GM19395 (cell line): ENCODE data around the gene IMMP2L.
A peak's percentile ranks its signal among the peaks of the same experiment; 100 is the strongest.
"Not testable (repeated sequence)": the region's sequence is repeated elsewhere in the genome, so short reads cannot be mapped to it uniquely, and the experiment has no call there.

Experiments used
- ATAC-seq: cut with Tn5 transposase; IDR thresholded peaks from one replicate; pipeline ENCODE4 v1.9.1; 2021; ENCODE audit warnings: mild to moderate bottlenecking, moderate library complexity; ENCODE audit not compliant: unreplicated experiment

The IMMP2L gene

DNA sequence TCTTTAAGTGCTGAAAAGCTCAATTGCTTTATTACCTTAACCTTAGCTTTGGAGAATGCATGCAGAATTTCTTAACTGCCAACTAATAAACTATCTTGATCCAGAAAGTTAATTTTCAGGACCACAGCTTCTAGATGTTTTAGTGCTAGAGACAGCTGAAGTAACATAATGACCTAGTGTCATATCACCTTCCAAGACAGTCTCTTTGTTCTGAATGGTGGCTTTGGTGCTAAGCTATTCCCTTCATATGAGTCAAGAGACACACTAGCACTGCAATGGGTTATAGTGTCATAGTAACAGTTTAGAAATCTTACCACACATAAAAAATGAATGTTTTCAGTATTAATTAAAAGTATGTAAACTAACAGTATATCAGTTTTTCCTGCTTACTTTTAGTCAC lies 586.8 kb downstream of the IMMP2L start:
- no peak for ATAC-seq

DNA sequence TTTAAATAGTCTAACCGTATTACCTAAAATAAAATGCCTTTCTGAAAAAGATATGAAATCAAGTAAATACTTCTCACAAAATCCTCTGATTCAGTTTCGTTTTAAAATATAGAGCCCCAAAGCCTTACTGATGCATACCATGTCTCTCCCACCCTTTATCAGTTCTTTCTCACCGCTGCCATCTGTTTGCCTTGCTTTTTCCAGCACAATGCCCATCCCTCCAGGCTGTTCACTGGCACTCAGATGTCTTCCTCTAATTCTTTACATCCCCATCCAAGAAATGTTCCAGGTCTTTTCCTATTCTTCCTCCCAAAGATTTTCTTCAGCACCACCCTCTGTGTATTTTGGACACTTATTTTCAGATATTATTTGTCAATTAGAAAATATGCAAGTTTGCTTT lies 587.9 kb downstream of the IMMP2L start:
- ATAC-seq = no peak

DNA sequence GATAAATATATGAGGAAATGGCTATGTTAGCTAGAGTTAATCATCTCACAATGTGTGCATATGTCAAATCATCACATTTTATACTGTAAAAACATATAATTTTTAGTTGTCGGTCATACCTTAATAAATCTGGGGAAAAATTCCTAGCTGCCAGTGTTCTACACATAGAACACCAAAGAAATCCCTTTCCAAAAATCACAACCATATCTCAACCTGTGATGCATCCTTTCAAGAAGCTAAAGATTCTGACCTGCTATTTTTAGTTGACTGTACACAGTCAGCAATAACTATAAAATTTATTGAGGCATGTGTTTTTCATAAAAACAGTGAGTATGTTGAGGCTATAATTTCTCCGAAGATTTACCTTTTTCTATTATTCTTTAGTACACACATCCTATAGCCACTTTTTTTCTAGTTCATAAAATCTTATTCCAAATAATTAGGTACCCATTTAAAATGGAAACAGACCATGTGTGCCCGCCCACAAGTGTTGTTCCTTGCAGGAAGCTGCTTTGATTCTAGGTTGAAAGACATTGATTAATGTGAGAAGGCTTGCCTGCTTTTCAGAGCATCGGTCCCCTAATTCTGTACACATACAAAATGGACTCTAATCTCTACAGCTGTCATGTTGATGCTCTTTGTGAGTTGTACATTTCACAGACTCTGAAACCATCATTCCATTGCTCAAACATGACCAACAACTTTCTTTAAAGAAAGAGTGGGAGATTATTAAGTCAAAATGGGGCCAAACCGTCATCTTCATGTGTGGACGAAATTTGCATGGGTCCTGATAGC lies 588.9 kb downstream of the IMMP2L start:
- no peak for ATAC-seq

DNA sequence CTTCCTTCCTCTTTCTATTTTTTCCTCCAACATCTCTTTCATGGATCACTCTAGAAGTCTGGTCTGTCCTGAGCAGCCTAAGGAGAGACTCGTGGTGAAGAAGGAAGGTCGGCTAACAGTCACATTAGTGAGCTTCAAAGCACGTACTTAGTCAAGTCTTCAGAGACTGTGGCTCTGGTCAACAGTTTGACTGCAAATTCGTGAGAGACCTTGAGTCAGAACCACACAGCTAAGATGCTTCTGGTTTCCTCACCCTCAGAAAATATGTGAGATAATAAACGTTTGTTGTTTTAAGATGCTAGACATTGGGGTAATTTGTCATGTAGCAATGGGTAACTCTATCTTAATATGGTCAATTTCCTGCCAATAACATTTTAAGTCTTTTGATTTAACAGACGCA lies 597.5 kb downstream of the IMMP2L start:
- no peak for ATAC-seq

DNA sequence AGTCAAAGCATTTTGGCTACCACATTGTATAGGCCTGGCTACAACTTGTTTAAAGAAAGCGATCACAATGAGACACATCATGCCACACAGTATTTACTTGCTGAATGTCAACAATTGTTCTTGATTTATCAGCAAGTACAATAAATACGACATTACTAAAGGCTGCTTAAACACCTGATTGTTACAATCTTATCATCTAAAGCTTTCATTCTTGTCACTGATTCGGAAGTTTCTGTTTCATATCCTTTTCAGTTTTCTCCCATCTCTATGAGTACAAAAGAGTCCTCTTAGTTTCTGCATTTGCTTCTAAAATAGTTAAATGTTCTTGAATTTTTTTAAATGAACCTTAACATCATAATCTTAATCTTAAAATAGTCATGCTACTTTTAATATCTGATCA lies 599.5 kb downstream of the IMMP2L start:
- ATAC-seq = no peak

DNA sequence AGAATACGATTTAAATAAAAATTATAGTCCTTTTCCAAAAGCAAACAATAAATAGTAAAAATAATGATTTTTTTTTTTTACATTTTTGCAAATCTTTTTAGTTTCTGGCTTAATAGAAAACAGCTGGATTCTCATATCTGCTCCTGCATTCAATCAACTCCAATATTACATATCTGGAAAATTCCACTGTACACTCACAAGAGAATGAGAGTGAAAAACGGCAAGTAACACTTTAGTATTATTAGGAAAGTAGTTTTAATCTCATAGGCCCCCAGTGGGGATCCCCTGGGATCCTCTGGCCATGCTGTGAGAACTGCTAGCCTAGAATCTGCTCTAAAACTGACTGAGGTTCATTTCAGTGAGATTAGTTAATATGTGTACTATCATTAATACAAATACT lies 599.9 kb downstream of the IMMP2L start:
- no peak for ATAC-seq

DNA sequence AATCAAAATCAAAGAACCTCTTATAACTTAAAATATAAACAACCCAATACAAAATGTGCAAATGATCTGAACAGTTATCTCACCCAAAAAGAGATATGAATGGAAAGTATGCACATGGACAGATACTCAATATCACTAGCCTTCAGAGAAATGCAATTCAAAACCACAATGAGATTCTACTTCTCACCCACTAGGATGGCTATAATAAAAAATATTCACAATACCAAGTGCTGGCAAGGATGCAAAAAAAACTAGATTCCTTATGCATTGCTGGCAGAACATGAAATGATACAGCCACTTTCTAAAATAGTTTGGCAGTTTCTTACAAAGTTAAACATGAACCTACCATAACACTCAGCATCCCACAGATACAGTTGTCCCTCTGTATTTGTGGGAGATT lies 601.5 kb downstream of the IMMP2L start:
- no peak for ATAC-seq

DNA sequence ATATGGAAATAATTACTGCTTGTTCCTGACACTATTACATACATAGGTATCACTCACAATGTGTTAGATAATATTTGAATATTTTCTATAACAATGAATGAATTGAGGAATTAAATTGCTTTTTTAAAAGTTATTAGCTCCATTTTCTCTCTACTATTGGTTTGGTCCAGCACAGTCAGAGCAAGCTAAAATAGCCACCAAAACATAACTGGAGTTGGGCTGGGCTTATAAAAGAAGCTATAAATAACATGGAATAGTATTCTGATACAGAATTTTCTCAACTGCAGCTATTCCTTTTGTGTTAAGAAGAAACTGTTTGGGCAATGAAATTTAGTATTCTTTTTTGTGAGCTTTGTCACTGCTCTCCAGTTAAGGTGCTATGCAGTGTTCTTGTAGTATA lies 614.0 kb downstream of the IMMP2L start:
- no peak for ATAC-seq

DNA sequence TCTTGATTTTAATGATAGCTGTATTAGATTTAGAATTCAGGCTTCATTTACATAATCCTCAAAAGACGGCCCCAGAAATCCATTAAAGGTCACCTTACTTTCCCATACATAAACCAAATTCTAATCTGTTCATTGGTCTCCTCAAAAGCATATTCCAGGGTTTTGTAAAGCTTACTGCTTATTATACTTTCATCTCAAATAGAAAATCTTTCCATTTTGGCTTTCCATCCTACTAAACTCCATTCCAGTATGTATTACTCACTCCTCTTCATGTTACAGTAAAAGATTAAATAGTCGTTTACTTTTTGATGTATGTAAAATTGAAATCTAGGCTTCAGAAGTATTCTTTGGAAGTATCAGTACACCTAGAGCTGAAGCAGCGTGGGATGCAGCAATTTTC lies 614.9 kb downstream of the IMMP2L start:
- ATAC-seq = no peak

DNA sequence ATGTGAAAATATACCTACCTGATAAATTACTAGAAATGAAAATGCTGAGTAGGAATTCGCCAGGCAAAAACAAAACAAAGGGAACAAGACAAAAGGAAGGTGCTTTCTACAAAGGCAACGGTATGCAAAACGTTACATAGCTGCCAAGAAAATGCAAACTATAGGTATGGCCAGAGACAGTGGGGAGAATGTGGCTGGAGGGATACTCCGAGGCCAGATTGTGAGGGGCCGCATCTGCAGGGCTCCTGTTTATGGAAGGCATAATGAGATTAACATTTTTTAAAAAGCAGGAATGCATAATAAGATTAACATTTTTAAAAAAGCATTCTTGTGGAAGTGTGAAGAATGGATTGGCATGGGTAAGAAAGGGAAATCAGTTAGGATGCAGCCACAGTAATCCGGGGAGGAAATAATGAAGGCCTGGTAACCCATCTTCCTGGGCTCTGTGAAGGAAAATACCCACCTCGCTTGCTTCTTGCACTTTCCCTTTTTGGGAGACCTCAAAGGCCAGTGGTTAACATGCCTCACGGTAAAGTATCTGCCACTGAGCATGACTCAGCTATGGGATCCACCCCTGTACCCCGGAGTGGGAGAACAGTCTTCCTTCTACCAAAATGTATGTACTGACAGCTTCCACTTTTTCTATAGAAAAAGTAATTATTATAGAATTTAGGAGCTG lies 617.2 kb downstream of the IMMP2L start:
- no peak for ATAC-seq

DNA sequence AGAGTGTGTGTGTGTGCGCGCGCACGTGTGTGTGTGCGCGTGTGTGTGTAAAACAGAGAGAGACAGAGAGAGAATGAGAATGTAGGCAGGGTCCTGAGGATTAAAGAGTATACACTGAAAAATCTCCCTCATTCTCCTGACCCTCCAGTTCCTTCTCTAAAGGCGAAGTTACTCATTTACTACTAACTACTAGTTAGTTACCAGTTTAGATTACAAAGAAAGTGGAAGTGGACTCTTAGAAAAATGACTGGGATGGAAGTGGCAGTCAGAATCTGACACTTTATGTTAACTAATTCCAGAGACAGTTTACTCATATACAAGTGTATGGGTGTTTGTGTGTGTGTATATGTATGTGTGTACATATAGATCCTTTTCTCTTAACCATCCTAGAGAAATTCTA lies 617.8 kb downstream of the IMMP2L start:
- ATAC-seq = no peak

DNA sequence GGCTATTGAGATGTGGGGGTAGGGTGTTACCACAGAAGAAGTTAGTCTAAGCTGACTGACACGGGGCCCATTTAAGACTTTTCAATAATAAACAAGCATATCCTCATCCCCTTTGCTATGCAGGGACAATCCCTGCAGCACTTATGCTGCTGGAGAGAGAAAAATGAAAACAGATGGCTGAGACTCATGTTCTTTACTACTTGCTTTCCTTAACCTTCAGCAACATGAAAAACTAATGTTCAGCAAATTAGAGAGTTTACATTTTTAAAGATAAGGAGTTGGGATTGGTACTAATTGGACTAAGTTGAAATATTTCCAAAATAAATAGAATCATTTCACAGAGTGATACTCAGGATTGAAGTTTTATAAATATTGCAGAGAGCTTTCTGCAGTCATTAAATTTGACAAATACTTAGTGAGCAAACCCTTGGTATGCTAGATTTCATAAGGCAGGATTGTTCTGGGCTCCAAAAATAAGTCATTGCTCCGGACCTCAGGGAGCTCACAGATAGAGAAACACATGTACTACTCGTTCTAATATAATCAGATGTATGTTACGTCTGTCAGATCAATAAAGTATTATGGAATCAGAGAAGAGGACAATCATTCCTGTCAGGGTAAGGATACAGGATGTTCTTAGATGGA lies 618.5 kb downstream of the IMMP2L start:
- ATAC-seq = no peak

DNA sequence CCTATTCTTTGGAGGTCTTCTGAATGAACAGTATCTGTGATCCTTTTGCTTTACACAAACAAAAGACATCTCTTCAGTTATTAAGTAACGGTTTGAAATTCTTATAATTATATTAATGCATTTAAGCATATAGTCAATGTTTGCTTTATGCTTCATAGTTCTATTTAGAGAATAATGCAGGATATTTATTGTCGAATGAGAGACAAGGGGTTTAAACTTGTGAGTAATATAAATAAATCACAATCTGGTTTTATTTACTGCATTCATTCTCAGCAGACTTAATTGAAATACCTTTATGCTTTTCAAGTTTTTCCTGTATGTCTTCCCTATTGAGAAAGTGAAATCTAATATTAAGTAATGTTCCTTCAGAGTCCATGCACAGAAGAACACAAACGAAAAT lies 620.9 kb downstream of the IMMP2L start:
- ATAC-seq = no peak

DNA sequence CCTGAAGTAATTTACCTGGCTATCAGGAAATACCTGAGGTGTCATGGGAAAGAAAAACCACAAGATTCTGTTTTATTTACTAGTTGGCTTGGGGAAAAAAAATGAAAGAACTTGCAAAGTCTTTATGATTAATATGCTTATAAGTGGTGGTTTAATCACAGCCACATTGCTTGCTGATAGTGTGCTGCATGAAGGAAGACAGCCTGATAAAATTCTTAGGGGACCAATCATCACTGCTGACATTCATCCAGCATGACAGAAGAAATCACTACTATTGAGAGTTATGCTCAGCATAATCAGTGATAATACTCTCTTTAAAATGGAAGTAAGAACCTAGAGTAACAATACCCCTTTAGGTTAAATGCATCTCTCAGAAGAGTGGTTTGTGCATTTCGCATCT lies 621.5 kb downstream of the IMMP2L start:
- ATAC-seq = no peak

DNA sequence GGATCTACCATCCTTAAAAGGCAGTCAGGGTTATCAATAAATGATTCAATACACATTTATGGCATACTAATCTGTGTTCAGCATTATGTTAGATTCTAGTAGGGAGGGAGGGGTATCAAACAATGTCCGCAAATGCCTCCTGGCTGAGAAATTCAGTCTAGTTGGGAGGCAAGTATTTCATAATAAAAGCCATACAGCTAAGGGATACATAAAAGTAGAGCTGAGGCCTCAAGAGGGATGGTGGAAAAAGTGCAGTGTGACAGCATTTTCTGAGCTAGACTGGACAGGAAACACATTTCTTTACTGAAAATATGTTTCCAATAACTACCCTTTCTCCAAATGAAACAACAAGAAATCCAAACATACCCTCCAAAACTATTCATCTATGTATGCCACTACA lies 624.1 kb downstream of the IMMP2L start:
- ATAC-seq = no peak

DNA sequence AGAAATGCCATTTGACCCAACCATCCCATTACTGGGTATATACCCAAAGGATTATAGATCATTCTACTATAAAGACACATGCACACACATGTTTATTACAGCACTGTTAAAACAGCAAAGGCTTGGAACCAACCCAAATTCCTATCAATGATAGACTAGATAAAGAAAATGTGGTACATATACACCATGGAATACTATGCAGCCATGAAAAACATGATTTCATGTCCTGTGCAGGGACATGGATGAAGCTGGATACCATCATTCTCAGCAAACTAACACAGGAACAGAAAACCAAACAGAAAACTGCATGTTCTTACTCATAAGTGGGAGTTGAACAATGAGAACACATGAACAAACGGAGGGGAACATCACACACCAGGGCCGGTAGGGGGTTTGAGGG lies 625.6 kb downstream of the IMMP2L start:
- ATAC-seq = not testable (repeated sequence)

DNA sequence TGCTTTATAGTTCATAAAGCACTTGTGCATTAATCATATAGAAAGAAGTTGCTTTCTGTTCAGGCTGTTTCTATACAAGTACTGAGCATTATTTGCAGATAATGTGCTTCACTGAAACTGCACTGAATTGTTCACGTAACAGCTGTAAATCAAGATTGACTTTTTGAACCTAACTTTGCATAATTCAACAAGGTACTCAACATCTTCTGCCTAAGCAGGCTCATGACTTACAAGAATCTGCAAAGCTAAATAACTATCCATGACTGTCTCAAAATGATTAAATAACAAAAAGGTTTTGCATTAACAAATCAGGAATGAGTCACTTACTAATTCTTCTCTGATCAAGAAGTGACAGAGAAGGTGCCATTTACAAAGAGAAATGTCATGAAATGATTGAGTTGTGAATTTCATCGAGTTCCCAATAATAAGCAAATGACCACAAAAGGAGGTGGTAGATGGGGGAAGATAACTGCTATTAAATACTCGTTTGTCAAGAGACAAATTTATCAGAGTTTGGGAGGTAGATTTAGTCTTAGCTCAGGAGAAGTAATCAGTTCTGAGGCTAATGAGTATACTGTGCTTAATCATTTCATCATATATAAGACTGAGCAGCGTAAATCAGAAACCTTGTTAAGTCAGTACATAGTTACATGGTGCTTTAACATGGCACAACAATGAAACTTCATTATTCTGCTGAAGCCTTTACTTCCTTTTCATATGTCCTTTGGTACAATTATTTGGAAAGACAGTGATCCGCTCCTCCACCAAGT lies 632.6 kb downstream of the IMMP2L start:
- ATAC-seq = no peak

DNA sequence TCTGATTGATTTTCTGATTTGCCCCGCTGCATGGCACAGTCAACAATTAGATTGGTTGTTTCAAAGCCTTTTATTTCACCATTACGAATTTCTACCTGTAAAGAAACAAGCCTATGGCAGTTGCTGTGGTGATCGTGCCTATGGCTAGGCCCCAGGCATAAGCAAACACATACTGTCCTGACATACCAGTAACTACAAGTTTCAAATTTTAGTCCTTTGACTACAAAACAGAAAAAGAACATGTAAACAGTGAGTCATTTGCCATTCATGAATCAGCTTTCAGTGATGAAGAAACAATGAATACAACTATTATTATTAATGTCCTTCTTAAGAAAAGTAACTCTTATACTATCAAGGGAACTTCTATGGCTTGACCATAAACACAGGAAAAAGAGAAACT lies 639.4 kb downstream of the IMMP2L start:
- no peak for ATAC-seq

DNA sequence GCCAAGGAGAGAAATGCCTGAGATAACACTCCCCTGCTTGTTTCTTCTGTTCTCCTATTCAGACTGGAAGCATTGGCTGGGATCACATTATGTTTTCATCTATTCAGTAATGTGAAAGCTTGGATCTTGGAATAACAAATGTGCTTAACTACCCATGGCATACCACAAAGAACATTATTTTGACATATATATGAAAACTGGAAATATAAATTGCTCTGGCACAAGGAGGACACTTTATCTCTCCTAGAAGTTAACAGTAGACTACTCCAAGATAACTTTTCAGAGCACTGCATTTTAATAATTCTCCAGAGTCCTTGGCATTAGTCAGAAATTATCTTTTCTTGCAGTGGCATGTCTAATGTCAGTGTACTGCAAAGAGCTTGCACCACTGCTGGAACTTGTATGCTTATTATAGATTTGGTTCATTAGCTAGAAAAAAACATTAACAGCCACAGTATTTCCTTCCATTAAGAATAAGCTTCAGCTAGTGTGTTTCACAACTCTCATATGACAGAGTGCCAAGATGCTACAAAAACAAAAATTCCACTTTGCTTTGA lies 640.6 kb downstream of the IMMP2L start:
- no peak for ATAC-seq

DNA sequence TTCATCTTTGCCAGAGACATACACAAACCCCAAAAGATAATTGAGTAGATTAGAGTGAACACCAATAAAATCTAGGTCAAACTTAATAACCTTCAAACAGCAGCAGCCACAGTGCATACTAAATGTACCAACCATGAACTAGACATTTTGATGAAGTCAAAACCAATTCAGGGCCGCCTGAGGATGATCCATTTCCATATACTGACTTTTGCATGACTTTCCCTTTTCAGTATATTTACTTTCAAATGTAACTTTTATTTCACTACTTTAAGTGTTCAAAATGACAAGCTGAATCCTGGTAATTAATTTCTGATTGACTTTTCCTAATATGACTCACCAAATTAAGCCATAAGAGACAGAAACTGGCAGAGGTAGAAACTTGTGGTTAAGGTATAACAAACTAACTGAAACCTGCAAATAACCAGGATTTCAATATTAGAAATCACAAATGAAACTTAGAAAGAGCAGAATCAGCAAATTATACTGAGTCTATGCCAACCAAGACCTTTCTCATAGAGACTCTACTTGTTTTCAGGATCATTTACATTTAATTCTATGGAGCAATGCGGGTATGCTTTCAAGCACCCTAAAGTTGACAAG lies 643.2 kb downstream of the IMMP2L start:
- ATAC-seq = peak; percentile 88

DNA sequence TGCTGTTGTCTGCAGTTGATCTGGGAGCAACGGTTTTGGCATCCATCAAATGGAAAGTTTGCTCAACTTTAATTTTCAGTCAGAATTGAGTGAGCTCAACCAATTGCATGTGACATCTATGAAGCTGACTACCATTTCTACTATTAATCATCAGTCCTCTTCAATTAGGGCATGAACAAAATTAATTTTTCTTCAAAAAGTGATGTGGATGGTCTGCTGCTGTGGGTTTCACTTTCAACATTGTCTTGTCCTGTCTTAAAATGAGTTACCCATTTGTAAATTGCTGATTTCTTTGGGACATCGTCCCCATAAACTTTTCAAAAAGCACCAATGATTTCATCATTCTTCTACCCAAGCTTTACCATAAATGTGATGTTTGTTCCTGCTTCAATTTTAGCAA lies 648.0 kb downstream of the IMMP2L start:
- ATAC-seq = no peak
